WTC11 (cell line): Measurements from ENCODE around the gene RCAN2.

ENCODE experiments used
- JUN ChIP-seq: sonication (generic); formaldehyde crosslinking; IDR thresholded peaks from 2 replicates; pipeline ENCODE4 v1.8.0; 2023; ENCODE audit warnings: mild to moderate bottlenecking, missing genetic modification reagents
- TF ChIP-seq, protein P1 (sequence below): sonication (generic); formaldehyde crosslinking; conservative IDR thresholded peaks from 2 replicates; pipeline ENCODE4 v1.8.1; 2022; ENCODE audit warnings: mild to moderate bottlenecking, missing genetic modification reagents
- TF ChIP-seq, protein P2 (sequence below): fragments of 250-450 bp; sonication (Bioruptor Pico); IDR thresholded peaks from 2 replicates; pipeline ENCODE4 v1.9.0; 2021; ENCODE audit warnings: mild to moderate bottlenecking

GRCh38 chr6:46393161-46393939 is 97.9 kb downstream of the RCAN2 start:
- TF ChIP-seq, protein P1, sequence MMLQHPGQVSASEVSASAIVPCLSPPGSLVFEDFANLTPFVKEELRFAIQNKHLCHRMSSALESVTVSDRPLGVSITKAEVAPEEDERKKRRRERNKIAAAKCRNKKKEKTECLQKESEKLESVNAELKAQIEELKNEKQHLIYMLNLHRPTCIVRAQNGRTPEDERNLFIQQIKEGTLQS (CRISPR knock-in tag), result no peak
- no peak for TF ChIP-seq JUN (CRISPR knock-in tag)
- TF ChIP-seq, protein P2, sequence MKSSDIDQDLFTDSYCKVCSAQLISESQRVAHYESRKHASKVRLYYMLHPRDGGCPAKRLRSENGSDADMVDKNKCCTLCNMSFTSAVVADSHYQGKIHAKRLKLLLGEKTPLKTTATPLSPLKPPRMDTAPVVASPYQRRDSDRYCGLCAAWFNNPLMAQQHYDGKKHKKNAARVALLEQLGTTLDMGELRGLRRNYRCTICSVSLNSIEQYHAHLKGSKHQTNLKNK (CRISPR knock-in tag), result no peak
